ENCODE measurements around the gene GJA5.

The GJA5 gene

GRCh38 chr1:147762233-147763024, 2.0 kb upstream of the GJA5 start:
- DNase-seq (ENCODE audit: low read depth in 1 of 2, low spot score in 1 of 2), result no peak

GRCh38 chr1:147758379-147759100, 1.9 kb downstream of the GJA5 start:
- DNase-seq (ENCODE audit: low read depth in 1 of 2, low spot score in 1 of 2), result no peak

GRCh38 chr1:147757015-147757990, 3.1 kb downstream of the GJA5 start:
- no peak for DNase-seq (ENCODE audit: low read depth in 1 of 2, low spot score in 1 of 2)

- DNase-seq (ENCODE audit: low read depth in 1 of 2, low spot score in 1 of 2), result no peak
Observed at GRCh38 chr1:147756341-147756740, 4.1 kb downstream of the GJA5 start.

- DNase-seq (ENCODE audit: low read depth in 1 of 2, low spot score in 1 of 2), result no peak
Observed at GRCh38 chr1:147754661-147755060, 5.7 kb downstream of the GJA5 start.

GRCh38 chr1:147753081-147753480, 7.3 kb downstream of the GJA5 start:
- no peak for DNase-seq (ENCODE audit: low read depth in 1 of 2, low spot score in 1 of 2)

GRCh38 chr1:147752511-147752910, 7.9 kb downstream of the GJA5 start:
- no peak for DNase-seq (ENCODE audit: low read depth in 1 of 2, low spot score in 1 of 2)

- no peak for DNase-seq (ENCODE audit: low read depth in 1 of 2, low spot score in 1 of 2)
Observed at GRCh38 chr1:147751346-147751745, 9.1 kb downstream of the GJA5 start.

- no peak for DNase-seq (ENCODE audit: low read depth in 1 of 2, low spot score in 1 of 2)
Observed at GRCh38 chr1:147750618-147751217, 9.7 kb downstream of the GJA5 start.

GRCh38 chr1:147749792-147750191, 10.6 kb downstream of the GJA5 start:
- DNase-seq (ENCODE audit: low read depth in 1 of 2, low spot score in 1 of 2), result no peak

- no peak for DNase-seq (ENCODE audit: low read depth in 1 of 2, low spot score in 1 of 2)
Observed at GRCh38 chr1:147748676-147749350, 11.6 kb downstream of the GJA5 start.

GRCh38 chr1:147747966-147748365, 12.4 kb downstream of the GJA5 start:
- DNase-seq (ENCODE audit: low read depth in 1 of 2, low spot score in 1 of 2), result no peak

GRCh38 chr1:147745271-147745670, 15.1 kb downstream of the GJA5 start:
- no peak for DNase-seq (ENCODE audit: low read depth in 1 of 2, low spot score in 1 of 2)

- DNase-seq (ENCODE audit: low read depth in 1 of 2, low spot score in 1 of 2), result no peak
Observed at GRCh38 chr1:147741065-147741464, 19.3 kb downstream of the GJA5 start.

- DNase-seq (ENCODE audit: low read depth in 1 of 2, low spot score in 1 of 2), result no peak
Observed at GRCh38 chr1:147740391-147740790, 20.0 kb downstream of the GJA5 start.

- DNase-seq (ENCODE audit: low read depth in 1 of 2, low spot score in 1 of 2), result no peak
Observed at GRCh38 chr1:147738739-147739476, 21.5 kb downstream of the GJA5 start.

GRCh38 chr1:147738129-147738528, 22.3 kb downstream of the GJA5 start:
- DNase-seq (ENCODE audit: low read depth in 1 of 2, low spot score in 1 of 2), result no peak

- no peak for DNase-seq (ENCODE audit: low read depth in 1 of 2, low spot score in 1 of 2)
Observed at GRCh38 chr1:147736883-147737282, 23.5 kb downstream of the GJA5 start.

- no peak for DNase-seq (ENCODE audit: low read depth in 1 of 2, low spot score in 1 of 2)
Observed at GRCh38 chr1:147735423-147735822, 25.0 kb downstream of the GJA5 start.

Measured in activated T-helper 1 cell treated with anti-CD3 and anti-CD28 coated beads, Interleukin-2, amount 50 U/mL, for 16 hours (primary cell).